DND-41 (cell line): ENCODE data around the gene RPS14.

ENCODE experiments used
- ATAC-seq: fragments of 200-7000 bp; cut with Tn5 transposase; 3 replicates; pipeline ENCODE4 v1.9.1; 2021; ENCODE audit warnings: low read depth; ENCODE audit not compliant: insufficient read depth
- DNase-seq: peaks from one replicate; pipeline ENCODE4 v3.0.0-alpha.2; 2020
- H2AFZ ChIP-seq: 2 replicates; pipeline ENCODE4 v1.6.0; 2012; ENCODE audit warnings: low read depth, low read length
- H3K27ac ChIP-seq: 2 replicates; pipeline ENCODE4 v1.5.1; 2012; ENCODE audit warnings: low read length, inconsistent platforms
- H3K27me3 ChIP-seq: fragments of 200-600 bp; sonication (generic); 2 replicates; pipeline ENCODE4 v1.6.0; 2012; ENCODE audit warnings: low read length, mild to moderate bottlenecking, inconsistent platforms; ENCODE audit not compliant: insufficient read depth, poor library complexity
- H3K36me3 ChIP-seq: 2 replicates; pipeline ENCODE4 v1.5.1; 2012; ENCODE audit warnings: low read length, inconsistent platforms; ENCODE audit not compliant: insufficient read depth
- H3K4me1 ChIP-seq: 2 replicates; pipeline ENCODE4 v1.5.1; 2012; ENCODE audit warnings: mild to moderate bottlenecking, low read length; ENCODE audit not compliant: insufficient read depth
- H3K4me2 ChIP-seq: 2 replicates; pipeline ENCODE4 v1.6.0; 2012; ENCODE audit warnings: mild to moderate bottlenecking, moderate library complexity, low read length, inconsistent platforms; ENCODE audit not compliant: insufficient read depth
- H3K4me3 ChIP-seq, 2 experiments: fragments of 200-600 bp in 1 of 2; shearing (Covaris generic) in 1 of 2; 2 replicates each; pipeline ENCODE4 v1.5.1; 2012 to 2016; ENCODE audit warnings: inconsistent platforms in 2 of 2, low read length in 2 of 2, mild to moderate bottlenecking in 2 of 2, low read depth in 1 of 2, moderate library complexity in 1 of 2
- H3K79me2 ChIP-seq: 2 replicates; pipeline ENCODE4 v1.6.0; 2012; ENCODE audit warnings: low read length, inconsistent platforms; ENCODE audit not compliant: insufficient read depth
- H3K9ac ChIP-seq: 2 replicates; pipeline ENCODE4 v1.6.0; 2012; ENCODE audit warnings: low read depth, mild to moderate bottlenecking, inconsistent platforms, low read length, moderate library complexity
- H3K9me3 ChIP-seq: 2 replicates; pipeline ENCODE4 v1.5.1; 2012; ENCODE audit warnings: low read length, moderate library complexity, mild to moderate bottlenecking, inconsistent platforms; ENCODE audit not compliant: insufficient read depth, severe bottlenecking
- H4K20me1 ChIP-seq: 2 replicates; pipeline ENCODE4 v1.6.0; 2012; ENCODE audit warnings: low read length; ENCODE audit not compliant: insufficient read depth
- CTCF ChIP-seq: IDR thresholded peaks from 2 replicates; pipeline ENCODE4 v1.5.1; 2012; ENCODE audit warnings: borderline replicate concordance, low read length, moderate library complexity, mild to moderate bottlenecking; ENCODE audit not compliant: poor library complexity, severe bottlenecking; ENCODE audit errors: extremely low read depth
- EZH2 ChIP-seq: IDR thresholded peaks from 3 replicates; pipeline ENCODE4 v1.6.1; 2012; ENCODE audit warnings: borderline replicate concordance, low read depth, mild to moderate bottlenecking, moderate library complexity, low read length, inconsistent platforms; ENCODE audit not compliant: severe bottlenecking

RPS14 gene

GRCh38 chr5:150468206-150468605 is 18.7 kb upstream of the RPS14 start:
- H3K4me2 ChIP-seq = no peak overlapping the region
- no peaks in the 10 kb centered on the region for H3K79me2 ChIP-seq
- no peaks in the 10 kb centered on the region for H4K20me1 ChIP-seq
- no peaks in the 10 kb centered on the region for H3K36me3 ChIP-seq
- no peak overlapping the region for H3K9ac ChIP-seq
- no peak overlapping the region for H2AFZ ChIP-seq
- DNase-seq (no peak), ATAC-seq (no peak)
- H3K4me1 ChIP-seq = no peaks in the 10 kb centered on the region
- H3K4me3 ChIP-seq = no peak overlapping the region
- H3K27me3 ChIP-seq = no peaks in the 10 kb centered on the region
- no peak for TF ChIP-seq CTCF
- no peak for TF ChIP-seq EZH2
- H3K27ac ChIP-seq = no peak overlapping the region
- H3K9me3 ChIP-seq = no peaks in the 10 kb centered on the region

- Histone ChIP-seq H3K79me2 (no peaks in the 10 kb centered on the region), H4K20me1 (no peaks in the 10 kb centered on the region), H2AFZ (no peak overlapping the region), H3K9ac (no peak overlapping the region), H3K27me3 (no peaks in the 10 kb centered on the region), H3K36me3 (no peaks in the 10 kb centered on the region), H3K4me2 (no peak overlapping the region), H3K9me3 (no peaks in the 10 kb centered on the region), H3K27ac (no peak overlapping the region), H3K4me3 (no peak overlapping the region), H3K4me1 (no peaks in the 10 kb centered on the region)
- DNase-seq (no peak), ATAC-seq (no peak)
- TF ChIP-seq CTCF = no peak
- TF ChIP-seq EZH2 = no peak
These were observed 16.4 kb upstream of the RPS14 start for GRCh38 chr5:150465927-150466326.

- no peak overlapping the region for H2AFZ ChIP-seq
- no peaks in the 10 kb centered on the region for H3K36me3 ChIP-seq
- no peak overlapping the region for H3K4me3 ChIP-seq
These were observed 15.0 kb upstream of the RPS14 start for GRCh38 chr5:150464554-150465012.

More at GRCh38 chr5:150464554-150465012, 15.0 kb upstream of the RPS14 start:
- no peak for DNase-seq
- H3K27me3 ChIP-seq = no peaks in the 10 kb centered on the region
- no peak overlapping the region for H3K4me2 ChIP-seq
- H3K79me2 ChIP-seq = no peaks in the 10 kb centered on the region
- no peak overlapping the region for H3K27ac ChIP-seq
- no peaks in the 10 kb centered on the region for H3K9me3 ChIP-seq
- H4K20me1 ChIP-seq = no peaks in the 10 kb centered on the region
- no peak for ATAC-seq
- H3K4me1 ChIP-seq = no peaks in the 10 kb centered on the region
- no peak overlapping the region for H3K9ac ChIP-seq
- TF ChIP-seq CTCF (no peak), EZH2 (no peak)
